ENCODE data around the gene WWTR1. TPM values are rescaled to one million over a fixed set of nuclear protein-coding genes. Genes with fewer than 3 reads are reported as not detected.

The WWTR1 gene
- total and polyA plus RNA-seq, 2 donors (not counting 3 experiments of a cell fraction or from before 2014, with no cell fraction given): 210 to 341 TPM

DNA sequence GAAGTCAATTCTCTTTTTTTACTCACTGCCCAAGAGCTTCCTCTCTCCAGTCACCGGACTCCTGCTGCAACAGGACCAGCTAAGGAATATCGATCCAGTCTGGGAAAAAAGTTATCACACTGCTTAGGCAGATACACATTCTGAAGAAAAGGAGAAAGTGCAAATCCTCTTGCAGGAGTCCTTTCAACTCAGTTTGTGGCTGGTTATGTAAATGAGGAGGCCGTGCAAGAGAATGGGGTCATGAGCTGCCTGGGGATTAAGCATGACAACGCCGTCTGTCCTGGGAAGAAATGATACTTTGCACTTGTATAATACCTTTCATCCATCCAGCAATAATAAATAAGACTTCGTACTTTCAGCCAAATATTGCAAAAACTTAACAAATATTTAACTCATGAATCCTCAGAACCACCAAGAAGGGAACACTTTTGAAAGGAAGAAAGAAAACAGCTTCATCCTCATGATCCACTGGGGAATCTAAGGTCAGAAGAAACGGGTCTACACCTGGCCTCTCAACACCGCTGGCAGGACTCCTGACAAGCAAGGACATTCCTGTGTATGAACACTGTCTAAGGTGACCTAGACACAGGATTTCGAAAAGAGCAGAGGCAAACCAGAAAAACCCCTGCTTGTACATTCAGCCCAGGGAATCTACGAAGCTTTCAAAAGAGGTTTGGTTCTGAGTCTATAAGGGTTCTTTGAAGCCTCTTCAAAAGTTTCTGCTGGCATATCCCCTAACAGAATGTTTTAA is 13.1 kb upstream of the WWTR1 start:
- Histone ChIP-seq H3K9me3 (replicated peaks; ENCODE audit: control insufficient read depth, insufficient read depth, low read length) (no peaks in the 10 kb centered on the region), H3K4me1 (ENCODE audit: control insufficient read depth, extremely low read depth, insufficient read depth, low read length) (no peaks in the 10 kb centered on the region), H3K9ac (replicated peaks; ENCODE audit: extremely low read depth, insufficient read depth, low read length) (no peak overlapping the region), H4K20me1 (replicated peaks; ENCODE audit: control insufficient read depth, extremely low read depth, insufficient read depth, low read length) (no peaks in the 10 kb centered on the region), H2AFZ (ENCODE audit: low read depth, low read length) (no peak overlapping the region), H3K27me3 (ENCODE audit: control insufficient read depth in 2 of 2, insufficient read depth in 2 of 2, low read length in 2 of 2) (no peaks in the 10 kb centered on the region), H3K79me2 (ENCODE audit: control insufficient read depth, insufficient read depth, low read length) (no peaks in the 10 kb centered on the region), H3K9me1 (replicated peaks; ENCODE audit: control insufficient read depth, extremely low read depth, insufficient read depth, low read length) (no peaks in the 10 kb centered on the region), H3K4me3 (replicated peaks in 1 of 3; ENCODE audit: insufficient read depth in 1 of 3, low read depth in 1 of 3, low read length in 3 of 3) (no peak overlapping the region), H3K27ac (ENCODE audit: insufficient read depth, low read depth, low read length) (no peak overlapping the region), H3K4me2 (ENCODE audit: insufficient read depth, low read length) (no peak overlapping the region), H3K36me3 (ENCODE audit: control insufficient read depth in 2 of 2, extremely low read depth in 1 of 2, insufficient read depth in 2 of 2, low read length in 2 of 2) (no peaks in the 10 kb centered on the region)
- no peak for FAIRE-seq
- TF ChIP-seq GATA2 (IDR thresholded peaks at IDR 0.05; ENCODE audit: insufficient read depth, insufficient read length, low read depth, low read length): no peak
- TF ChIP-seq, protein P1, sequence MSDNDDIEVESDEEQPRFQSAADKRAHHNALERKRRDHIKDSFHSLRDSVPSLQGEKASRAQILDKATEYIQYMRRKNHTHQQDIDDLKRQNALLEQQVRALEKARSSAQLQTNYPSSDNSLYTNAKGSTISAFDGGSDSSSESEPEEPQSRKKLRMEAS (IDR thresholded peaks at IDR 0.05; ENCODE audit: insufficient read depth, insufficient read length): no peak
- no peak for TF ChIP-seq JUN (IDR thresholded peaks at IDR 0.05; ENCODE audit: borderline replicate concordance, insufficient read depth, insufficient read length, low read depth)
- no peak for TF ChIP-seq EZH2 (IDR thresholded peaks at IDR 0.05; ENCODE audit: borderline replicate concordance, low read depth, low read length, severe bottlenecking)
- no peak for TF ChIP-seq CTCF (IDR thresholded peaks at IDR 0.05; ENCODE audit: extremely low read depth in 1 of 2, insufficient read depth in 1 of 2, low read depth in 1 of 2, low read length in 2 of 2)
- TF ChIP-seq POLR2A (IDR thresholded peaks at IDR 0.05; ENCODE audit: low read depth, low read length): no peak
- no peak for TF ChIP-seq POLR2AphosphoS5 (IDR thresholded peaks at IDR 0.05; ENCODE audit: insufficient read depth, low read depth, low read length)
- TF ChIP-seq MYC (IDR thresholded peaks at IDR 0.05; ENCODE audit: low read depth, low read length): no peak
- TF ChIP-seq FOS (IDR thresholded peaks at IDR 0.05; ENCODE audit: borderline replicate concordance, insufficient read depth, low read length): no peak
- dilution Hi-C loops (cut with MboI; ENCODE audit: extremely low pct_ligation_motif_present, low sequenced_read_pairs) (no loop called here), intact Hi-C loops (cut with micrococcal nuclease) (no loop called here)
- no TSS peak for BruUV-seq (replicated peaks)
- ChIA-PET CTCF (interaction anchor here (0.9 to 3.1 kb wide), 4 partner anchors 10 to 95 kb away, joined by 3 to 16 read pairs (median 5); partner anchors contain the start of gene WWTR1), POLR2A (no interaction called here)
- no peak for DNase-seq (ENCODE audit: low read depth, low spot score)
